Measurements from ENCODE around the gene SUPT20H. TPM values are rescaled to one million over a fixed set of nuclear protein-coding genes. Genes with fewer than 3 reads are reported as not detected.
"Not testable (repeated sequence)": the region's sequence is repeated elsewhere in the genome, so short reads cannot be mapped to it uniquely, and the experiment has no call there.

The SUPT20H gene
- total RNA-seq, 2 experiments from 2014 or later = 71.0 to 78.2 TPM

- Mint-ChIP-seq H3K27me3 (peaks cover 15% of the 10 kb centered on the region), H3K4me3 (peak overlapping the region; percentile 92), H3K9me3 (ENCODE audit: low read depth) (no peaks in the 10 kb centered on the region), H3K36me3 (peaks cover 22% of the 10 kb centered on the region), H3K27ac (peak overlapping the region; percentile 97), H3K4me1 (peaks cover 24% of the 10 kb centered on the region)
- CTCF ChIA-PET = no interaction called here
- no peak for ATAC-seq
- DNase-seq = no peak
Measured at GRCh38 chr13:37059848-37060192, 332 bp upstream of the SUPT20H start.

GRCh38 chr13:37056228-37056627, 3.3 kb downstream of the SUPT20H start:
- H3K4me3 Mint-ChIP-seq; H3K9me3 Mint-ChIP-seq (ENCODE audit: low read depth); ATAC-seq; H3K27me3 Mint-ChIP-seq; CTCF ChIA-PET; DNase-seq; H3K27ac Mint-ChIP-seq: not testable (repeated sequence)
- H3K4me1 Mint-ChIP-seq = peaks cover 43% of the 10 kb centered on the region
- peaks cover 42% of the 10 kb centered on the region for H3K36me3 Mint-ChIP-seq

- H3K9me3 Mint-ChIP-seq (ENCODE audit: low read depth); CTCF ChIA-PET: not testable (repeated sequence)
- peaks cover 31% of the 10 kb centered on the region for H3K4me1 Mint-ChIP-seq
Measured at GRCh38 chr13:37053111-37053510, 6.4 kb downstream of the SUPT20H start.

GRCh38 chr13:37049810-37050209, 9.7 kb downstream of the SUPT20H start:
- Mint-ChIP-seq H3K36me3 (peaks cover 33% of the 10 kb centered on the region), H3K4me3 (no peak overlapping the region), H3K27me3 (no peaks in the 10 kb centered on the region), H3K27ac (no peak overlapping the region), H3K9me3 (ENCODE audit: low read depth) (peaks cover 2% of the 10 kb centered on the region), H3K4me1 (peaks cover 23% of the 10 kb centered on the region)
- DNase-seq (no peak), ATAC-seq (no peak)
- CTCF ChIA-PET = interaction anchor here (0.6 kb wide), 1 partner anchor 13 kb away, joined by 3 read pairs; no protein-coding TSS in a partner anchor

More at GRCh38 chr13:37053111-37053510, 6.4 kb downstream of the SUPT20H start:
- not testable (repeated sequence) for H3K4me3 Mint-ChIP-seq, H3K27ac Mint-ChIP-seq, DNase-seq, ATAC-seq, H3K27me3 Mint-ChIP-seq
- peaks cover 39% of the 10 kb centered on the region for H3K36me3 Mint-ChIP-seq

- Mint-ChIP-seq H3K9me3 (ENCODE audit: low read depth) (no peaks in the 10 kb centered on the region), H3K36me3 (peaks cover 32% of the 10 kb centered on the region), H3K27ac (no peak overlapping the region), H3K4me3 (no peak overlapping the region), H3K4me1 (peaks cover 18% of the 10 kb centered on the region), H3K27me3 (no peaks in the 10 kb centered on the region)
- CTCF ChIA-PET = interaction anchor here (1.0 kb wide), 1 partner anchor 11 kb away, joined by 3 read pairs; no protein-coding TSS in a partner anchor
- no peak for DNase-seq
- ATAC-seq = no peak
Measured at GRCh38 chr13:37047846-37048245, 11.6 kb downstream of the SUPT20H start.

- Mint-ChIP-seq H3K4me1 (peaks cover 10% of the 10 kb centered on the region), H3K4me3 (no peak overlapping the region), H3K27ac (peak overlapping the region; percentile 32), H3K9me3 (ENCODE audit: low read depth) (no peaks in the 10 kb centered on the region), H3K27me3 (no peaks in the 10 kb centered on the region), H3K36me3 (peaks cover 31% of the 10 kb centered on the region)
- CTCF ChIA-PET = no interaction called here
- ATAC-seq (no peak), DNase-seq (no peak)
Measured at GRCh38 chr13:37047032-37047431, 12.5 kb downstream of the SUPT20H start.

- Mint-ChIP-seq H3K27ac (no peak overlapping the region), H3K36me3 (peaks cover 35% of the 10 kb centered on the region), H3K9me3 (ENCODE audit: low read depth) (no peaks in the 10 kb centered on the region), H3K4me1 (peaks cover 4% of the 10 kb centered on the region), H3K4me3 (no peak overlapping the region), H3K27me3 (no peaks in the 10 kb centered on the region)
- CTCF ChIA-PET = no interaction called here
- no peak for ATAC-seq
- no peak for DNase-seq
Measured at GRCh38 chr13:37046062-37046461, 13.4 kb downstream of the SUPT20H start.

GRCh38 chr13:37040789-37041188, 18.7 kb downstream of the SUPT20H start:
- Mint-ChIP-seq H3K27ac (no peak overlapping the region), H3K27me3 (no peaks in the 10 kb centered on the region), H3K4me1 (peaks cover 3% of the 10 kb centered on the region), H3K4me3 (no peak overlapping the region), H3K9me3 (ENCODE audit: low read depth) (no peaks in the 10 kb centered on the region), H3K36me3 (peaks cover 50% of the 10 kb centered on the region)
- ATAC-seq = no peak
- CTCF ChIA-PET = no interaction called here
- DNase-seq = no peak

- Mint-ChIP-seq H3K4me1 (no peaks in the 10 kb centered on the region), H3K4me3 (no peak overlapping the region), H3K27me3 (no peaks in the 10 kb centered on the region), H3K27ac (no peak overlapping the region), H3K9me3 (ENCODE audit: low read depth) (no peaks in the 10 kb centered on the region), H3K36me3 (peaks cover 55% of the 10 kb centered on the region)
- ATAC-seq = no peak
- CTCF ChIA-PET = no interaction called here
- no peak for DNase-seq
Measured at GRCh38 chr13:37039896-37040295, 19.6 kb downstream of the SUPT20H start.

GRCh38 chr13:37037241-37037640, 22.2 kb downstream of the SUPT20H start:
- ATAC-seq (no peak), DNase-seq (no peak)
- H3K36me3 Mint-ChIP-seq = peaks cover 54% of the 10 kb centered on the region
- no peaks in the 10 kb centered on the region for H3K9me3 Mint-ChIP-seq (ENCODE audit: low read depth)
- H3K4me3 Mint-ChIP-seq = no peak overlapping the region
- no peaks in the 10 kb centered on the region for H3K27me3 Mint-ChIP-seq
- H3K4me1 Mint-ChIP-seq = no peaks in the 10 kb centered on the region
- CTCF ChIA-PET = interaction anchor here (0.6 kb wide), 1 partner anchor 12 kb away, joined by 3 read pairs; no protein-coding TSS in a partner anchor
- H3K27ac Mint-ChIP-seq = no peak overlapping the region

GRCh38 chr13:37029617-37030016, 29.9 kb downstream of the SUPT20H start:
- Mint-ChIP-seq H3K36me3 (peaks cover 33% of the 10 kb centered on the region), H3K27me3 (no peaks in the 10 kb centered on the region), H3K4me3 (no peak overlapping the region), H3K4me1 (no peaks in the 10 kb centered on the region), H3K9me3 (ENCODE audit: low read depth) (no peaks in the 10 kb centered on the region), H3K27ac (no peak overlapping the region)
- DNase-seq (no peak), ATAC-seq (no peak)
- CTCF ChIA-PET = no interaction called here

- Mint-ChIP-seq H3K36me3 (peaks cover 29% of the 10 kb centered on the region), H3K9me3 (ENCODE audit: low read depth) (no peaks in the 10 kb centered on the region), H3K27ac (no peak overlapping the region), H3K4me3 (no peak overlapping the region), H3K4me1 (no peaks in the 10 kb centered on the region), H3K27me3 (no peaks in the 10 kb centered on the region)
- CTCF ChIA-PET = no interaction called here
- no peak for ATAC-seq
- no peak for DNase-seq
Measured at GRCh38 chr13:37027639-37028038, 31.8 kb downstream of the SUPT20H start.

- Mint-ChIP-seq H3K27me3 (no peaks in the 10 kb centered on the region), H3K4me1 (no peaks in the 10 kb centered on the region), H3K36me3 (peaks cover 28% of the 10 kb centered on the region), H3K9me3 (ENCODE audit: low read depth) (no peaks in the 10 kb centered on the region), H3K4me3 (no peak overlapping the region), H3K27ac (no peak overlapping the region)
- DNase-seq (no peak), ATAC-seq (no peak)
- CTCF ChIA-PET = no interaction called here
Measured at GRCh38 chr13:37026771-37027170, 32.7 kb downstream of the SUPT20H start.

- no peak overlapping the region for H3K27ac Mint-ChIP-seq
Measured at GRCh38 chr13:37023871-37024270, 35.6 kb downstream of the SUPT20H start.

GRCh38 chr13:37014609-37015008, 44.9 kb downstream of the SUPT20H start:
- no peak for ATAC-seq
- CTCF ChIA-PET = no interaction called here
- H3K4me3 Mint-ChIP-seq = no peak overlapping the region
- no peak overlapping the region for H3K27ac Mint-ChIP-seq
- no peak for DNase-seq
- H3K27me3 Mint-ChIP-seq = no peaks in the 10 kb centered on the region
- H3K36me3 Mint-ChIP-seq = peaks cover 62% of the 10 kb centered on the region
- H3K9me3 Mint-ChIP-seq (ENCODE audit: low read depth) = no peaks in the 10 kb centered on the region
- peaks cover 10% of the 10 kb centered on the region for H3K4me1 Mint-ChIP-seq

More at GRCh38 chr13:37023871-37024270, 35.6 kb downstream of the SUPT20H start:
- H3K27me3 Mint-ChIP-seq = no peaks in the 10 kb centered on the region
- H3K4me3 Mint-ChIP-seq = no peak overlapping the region
- H3K4me1 Mint-ChIP-seq = no peaks in the 10 kb centered on the region
- H3K36me3 Mint-ChIP-seq = peaks cover 24% of the 10 kb centered on the region
- CTCF ChIA-PET = no interaction called here
- H3K9me3 Mint-ChIP-seq (ENCODE audit: low read depth) = no peaks in the 10 kb centered on the region
- ATAC-seq = no peak
- DNase-seq = no peak
